Breast epithelium (tissue), 3 donors: Measurements from ENCODE around the gene PTH1R.

Source experiments
- POLR2A ChIP-seq: fragments of 450-650 bp; IDR thresholded peaks from one replicate; pipeline ENCODE4 v1.6.1; 2016; ENCODE audit warnings: antibody characterized with exemption, mild to moderate bottlenecking, moderate library complexity
- POLR2AphosphoS5 ChIP-seq, 3 donors: sonication (generic); formaldehyde crosslinking; IDR thresholded peaks; one replicate each; pipeline ENCODE4 v1.6.1; 2017; ENCODE audit warnings: antibody characterized with exemption in 3 of 3
- TF ChIP-seq, protein P1 (sequence below), 3 donors: fragments of 450-650 bp; IDR thresholded peaks; one replicate each; pipeline ENCODE4 v1.5.1; 2016 to 2017; ENCODE audit warnings: antibody characterized with exemption in 3 of 3, mild to moderate bottlenecking in 3 of 3, moderate library complexity in 3 of 3

DNA sequence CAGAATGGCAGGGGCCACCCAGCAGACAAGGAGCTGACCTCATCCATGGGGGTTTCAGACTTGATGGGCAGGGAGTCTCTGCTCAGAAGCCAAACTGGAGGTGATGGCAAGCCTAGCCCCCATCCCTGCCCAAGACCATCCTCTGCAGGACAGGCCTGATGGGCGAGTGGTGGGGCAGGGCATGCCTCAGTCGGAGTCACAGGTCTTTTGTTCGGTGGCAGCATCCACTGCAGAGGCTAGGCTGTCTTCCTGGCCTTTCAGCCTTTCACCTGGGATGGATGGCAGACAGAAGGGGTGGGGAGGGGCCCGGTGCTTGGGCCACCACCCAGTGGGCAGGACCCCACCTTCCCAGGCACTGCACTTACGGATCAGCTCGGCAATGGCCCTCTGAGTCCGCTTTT is 44.4 kb downstream of the PTH1R start:
- TF ChIP-seq, protein P1, sequence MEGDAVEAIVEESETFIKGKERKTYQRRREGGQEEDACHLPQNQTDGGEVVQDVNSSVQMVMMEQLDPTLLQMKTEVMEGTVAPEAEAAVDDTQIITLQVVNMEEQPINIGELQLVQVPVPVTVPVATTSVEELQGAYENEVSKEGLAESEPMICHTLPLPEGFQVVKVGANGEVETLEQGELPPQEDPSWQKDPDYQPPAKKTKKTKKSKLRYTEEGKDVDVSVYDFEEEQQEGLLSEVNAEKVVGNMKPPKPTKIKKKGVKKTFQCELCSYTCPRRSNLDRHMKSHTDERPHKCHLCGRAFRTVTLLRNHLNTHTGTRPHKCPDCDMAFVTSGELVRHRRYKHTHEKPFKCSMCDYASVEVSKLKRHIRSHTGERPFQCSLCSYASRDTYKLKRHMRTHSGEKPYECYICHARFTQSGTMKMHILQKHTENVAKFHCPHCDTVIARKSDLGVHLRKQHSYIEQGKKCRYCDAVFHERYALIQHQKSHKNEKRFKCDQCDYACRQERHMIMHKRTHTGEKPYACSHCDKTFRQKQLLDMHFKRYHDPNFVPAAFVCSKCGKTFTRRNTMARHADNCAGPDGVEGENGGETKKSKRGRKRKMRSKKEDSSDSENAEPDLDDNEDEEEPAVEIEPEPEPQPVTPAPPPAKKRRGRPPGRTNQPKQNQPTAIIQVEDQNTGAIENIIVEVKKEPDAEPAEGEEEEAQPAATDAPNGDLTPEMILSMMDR (IDR thresholded peaks at IDR 0.05): no peak
- TF ChIP-seq POLR2A (no peak), POLR2AphosphoS5 (IDR thresholded peaks at IDR 0.05) (no peak)
